ENCODE results near the gene TOM1. TPM values are rescaled to one million over a fixed set of nuclear protein-coding genes. Genes with fewer than 3 reads are reported as not detected.

TOM1 gene
- total and polyA plus RNA-seq, 2 of the 13 experiments (the other 11 are each of a cell fraction or from before 2014, with no cell fraction given) = 30.8 to 87.3 TPM

DNA sequence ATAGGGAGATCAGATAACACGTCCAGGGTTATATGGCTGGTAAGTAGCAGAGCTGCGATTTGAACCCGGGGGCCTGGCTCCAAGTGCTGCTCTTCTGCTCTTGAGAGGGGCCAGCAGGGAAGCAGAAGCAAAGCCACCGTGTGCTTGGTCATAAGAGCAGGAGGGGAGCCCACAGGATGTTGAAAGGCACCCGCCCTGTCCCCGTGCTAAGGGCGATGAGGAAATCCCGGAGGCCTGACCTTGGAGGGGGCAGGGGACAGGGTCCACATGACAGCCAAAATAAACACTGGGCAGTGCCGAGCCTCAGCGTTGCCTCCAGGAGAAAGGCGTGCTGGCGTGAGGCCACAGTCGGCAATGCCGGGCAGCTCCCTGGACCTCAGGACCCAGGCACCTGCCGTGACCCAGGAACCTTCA is 28.8 kb downstream of the TOM1 start (continued):
- TF ChIP-seq, protein P1, sequence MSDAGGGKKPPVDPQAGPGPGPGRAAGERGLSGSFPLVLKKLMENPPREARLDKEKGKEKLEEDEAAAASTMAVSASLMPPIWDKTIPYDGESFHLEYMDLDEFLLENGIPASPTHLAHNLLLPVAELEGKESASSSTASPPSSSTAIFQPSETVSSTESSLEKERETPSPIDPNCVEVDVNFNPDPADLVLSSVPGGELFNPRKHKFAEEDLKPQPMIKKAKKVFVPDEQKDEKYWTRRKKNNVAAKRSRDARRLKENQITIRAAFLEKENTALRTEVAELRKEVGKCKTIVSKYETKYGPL (CRISPR knock-in tag; IDR thresholded peaks at IDR 0.05) = no peak
- TF ChIP-seq ZSCAN12 (CRISPR knock-in tag; IDR thresholded peaks at IDR 0.05) (no peak), PTBP1 (IDR thresholded peaks at IDR 0.05; ENCODE audit: low read depth, low read length, poor library complexity, severe bottlenecking) (no peak), GPN1 (CRISPR knock-in tag; IDR thresholded peaks at IDR 0.05; ENCODE audit: borderline replicate concordance) (no peak), ZNF670 (CRISPR knock-in tag; IDR thresholded peaks at IDR 0.05; ENCODE audit: borderline replicate concordance) (no peak), ZNF350 (CRISPR knock-in tag; IDR thresholded peaks at IDR 0.05; ENCODE audit: borderline replicate concordance, low read depth) (peak; percentile 98), CEBPB (IDR thresholded peaks at IDR 0.05; ENCODE audit: borderline replicate concordance, low read depth, low read length) (peak; percentile 98), SOX13 (IDR thresholded peaks at IDR 0.05) (peak; percentile 72; the same call in 1 of the 2 replicates), SOX13 (CRISPR knock-in tag; conservative IDR thresholded peaks at IDR 0.05 in 1 of 2, IDR thresholded peaks at IDR 0.05 in 1 of 2) (peak in 1 of 2 experiments; percentile 89; a peak in 2 of 4 replicates), ZBTB1 (CRISPR knock-in tag; IDR thresholded peaks at IDR 0.05; ENCODE audit: borderline replicate concordance) (no peak), ZSCAN20 (CRISPR knock-in tag; IDR thresholded peaks at IDR 0.05; ENCODE audit: borderline replicate concordance) (no peak), HNRNPLL (IDR thresholded peaks at IDR 0.05; ENCODE audit: low read depth, low read length, poor library complexity, severe bottlenecking) (peak; percentile 53), ATAD3A (CRISPR knock-in tag; IDR thresholded peaks at IDR 0.05) (no peak), ZNF160 (CRISPR knock-in tag; IDR thresholded peaks at IDR 0.05) (no peak; the same call in 1 of the 2 replicates), ZNF562 (CRISPR knock-in tag; IDR thresholded peaks at IDR 0.05; ENCODE audit: borderline replicate concordance) (no peak), ZNF143 (CRISPR knock-in tag; IDR thresholded peaks at IDR 0.05) (no peak; the same call in 1 of the 2 replicates), KDM1A (CRISPR knock-in tag; IDR thresholded peaks at IDR 0.05) (peak; percentile 77; the same call in 1 of the 2 replicates)
- TF ChIP-seq, protein P2, sequence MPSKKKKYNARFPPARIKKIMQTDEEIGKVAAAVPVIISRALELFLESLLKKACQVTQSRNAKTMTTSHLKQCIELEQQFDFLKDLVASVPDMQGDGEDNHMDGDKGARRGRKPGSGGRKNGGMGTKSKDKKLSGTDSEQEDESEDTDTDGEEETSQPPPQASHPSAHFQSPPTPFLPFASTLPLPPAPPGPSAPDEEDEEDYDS (CRISPR knock-in tag; IDR thresholded peaks at IDR 0.05) = peak; percentile 72
- TF ChIP-seq, protein P3, sequence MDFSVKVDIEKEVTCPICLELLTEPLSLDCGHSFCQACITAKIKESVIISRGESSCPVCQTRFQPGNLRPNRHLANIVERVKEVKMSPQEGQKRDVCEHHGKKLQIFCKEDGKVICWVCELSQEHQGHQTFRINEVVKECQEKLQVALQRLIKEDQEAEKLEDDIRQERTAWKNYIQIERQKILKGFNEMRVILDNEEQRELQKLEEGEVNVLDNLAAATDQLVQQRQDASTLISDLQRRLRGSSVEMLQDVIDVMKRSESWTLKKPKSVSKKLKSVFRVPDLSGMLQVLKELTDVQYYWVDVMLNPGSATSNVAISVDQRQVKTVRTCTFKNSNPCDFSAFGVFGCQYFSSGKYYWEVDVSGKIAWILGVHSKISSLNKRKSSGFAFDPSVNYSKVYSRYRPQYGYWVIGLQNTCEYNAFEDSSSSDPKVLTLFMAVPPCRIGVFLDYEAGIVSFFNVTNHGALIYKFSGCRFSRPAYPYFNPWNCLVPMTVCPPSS (IDR thresholded peaks at IDR 0.05) = no peak
- TF ChIP-seq, protein P4, sequence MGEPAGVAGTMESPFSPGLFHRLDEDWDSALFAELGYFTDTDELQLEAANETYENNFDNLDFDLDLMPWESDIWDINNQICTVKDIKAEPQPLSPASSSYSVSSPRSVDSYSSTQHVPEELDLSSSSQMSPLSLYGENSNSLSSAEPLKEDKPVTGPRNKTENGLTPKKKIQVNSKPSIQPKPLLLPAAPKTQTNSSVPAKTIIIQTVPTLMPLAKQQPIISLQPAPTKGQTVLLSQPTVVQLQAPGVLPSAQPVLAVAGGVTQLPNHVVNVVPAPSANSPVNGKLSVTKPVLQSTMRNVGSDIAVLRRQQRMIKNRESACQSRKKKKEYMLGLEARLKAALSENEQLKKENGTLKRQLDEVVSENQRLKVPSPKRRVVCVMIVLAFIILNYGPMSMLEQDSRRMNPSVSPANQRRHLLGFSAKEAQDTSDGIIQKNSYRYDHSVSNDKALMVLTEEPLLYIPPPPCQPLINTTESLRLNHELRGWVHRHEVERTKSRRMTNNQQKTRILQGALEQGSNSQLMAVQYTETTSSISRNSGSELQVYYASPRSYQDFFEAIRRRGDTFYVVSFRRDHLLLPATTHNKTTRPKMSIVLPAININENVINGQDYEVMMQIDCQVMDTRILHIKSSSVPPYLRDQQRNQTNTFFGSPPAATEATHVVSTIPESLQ (CRISPR knock-in tag; conservative IDR thresholded peaks at IDR 0.05) = no peak
- TF ChIP-seq, protein P5, sequence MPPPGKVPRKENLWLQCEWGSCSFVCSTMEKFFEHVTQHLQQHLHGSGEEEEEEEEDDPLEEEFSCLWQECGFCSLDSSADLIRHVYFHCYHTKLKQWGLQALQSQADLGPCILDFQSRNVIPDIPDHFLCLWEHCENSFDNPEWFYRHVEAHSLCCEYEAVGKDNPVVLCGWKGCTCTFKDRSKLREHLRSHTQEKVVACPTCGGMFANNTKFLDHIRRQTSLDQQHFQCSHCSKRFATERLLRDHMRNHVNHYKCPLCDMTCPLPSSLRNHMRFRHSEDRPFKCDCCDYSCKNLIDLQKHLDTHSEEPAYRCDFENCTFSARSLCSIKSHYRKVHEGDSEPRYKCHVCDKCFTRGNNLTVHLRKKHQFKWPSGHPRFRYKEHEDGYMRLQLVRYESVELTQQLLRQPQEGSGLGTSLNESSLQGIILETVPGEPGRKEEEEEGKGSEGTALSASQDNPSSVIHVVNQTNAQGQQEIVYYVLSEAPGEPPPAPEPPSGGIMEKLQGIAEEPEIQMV (CRISPR knock-in tag; IDR thresholded peaks at IDR 0.05; ENCODE audit: low read depth) = no peak
- TF ChIP-seq, protein P6, sequence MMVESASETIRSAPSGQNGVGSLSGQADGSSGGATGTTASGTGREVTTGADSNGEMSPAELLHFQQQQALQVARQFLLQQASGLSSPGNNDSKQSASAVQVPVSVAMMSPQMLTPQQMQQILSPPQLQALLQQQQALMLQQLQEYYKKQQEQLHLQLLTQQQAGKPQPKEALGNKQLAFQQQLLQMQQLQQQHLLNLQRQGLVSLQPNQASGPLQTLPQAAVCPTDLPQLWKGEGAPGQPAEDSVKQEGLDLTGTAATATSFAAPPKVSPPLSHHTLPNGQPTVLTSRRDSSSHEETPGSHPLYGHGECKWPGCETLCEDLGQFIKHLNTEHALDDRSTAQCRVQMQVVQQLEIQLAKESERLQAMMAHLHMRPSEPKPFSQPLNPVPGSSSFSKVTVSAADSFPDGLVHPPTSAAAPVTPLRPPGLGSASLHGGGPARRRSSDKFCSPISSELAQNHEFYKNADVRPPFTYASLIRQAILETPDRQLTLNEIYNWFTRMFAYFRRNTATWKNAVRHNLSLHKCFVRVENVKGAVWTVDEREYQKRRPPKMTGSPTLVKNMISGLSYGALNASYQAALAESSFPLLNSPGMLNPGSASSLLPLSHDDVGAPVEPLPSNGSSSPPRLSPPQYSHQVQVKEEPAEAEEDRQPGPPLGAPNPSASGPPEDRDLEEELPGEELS (CRISPR knock-in tag; IDR thresholded peaks at IDR 0.05) = peak; percentile 87
